DND-41 (cell line): ENCODE results near the gene DST.

Source experiments
- ATAC-seq: fragments of 200-7000 bp; cut with Tn5 transposase; 3 replicates; pipeline ENCODE4 v1.9.1; 2021; ENCODE audit warnings: low read depth; ENCODE audit not compliant: insufficient read depth
- DNase-seq: peaks from one replicate; pipeline ENCODE4 v3.0.0-alpha.2; 2020
- H2AFZ ChIP-seq: 2 replicates; pipeline ENCODE4 v1.6.0; 2012; ENCODE audit warnings: low read depth, low read length
- H3K27ac ChIP-seq: 2 replicates; pipeline ENCODE4 v1.5.1; 2012; ENCODE audit warnings: low read length, inconsistent platforms
- H3K27me3 ChIP-seq: fragments of 200-600 bp; sonication (generic); 2 replicates; pipeline ENCODE4 v1.6.0; 2012; ENCODE audit warnings: low read length, mild to moderate bottlenecking, inconsistent platforms; ENCODE audit not compliant: insufficient read depth, poor library complexity
- H3K36me3 ChIP-seq: 2 replicates; pipeline ENCODE4 v1.5.1; 2012; ENCODE audit warnings: low read length, inconsistent platforms; ENCODE audit not compliant: insufficient read depth
- H3K4me1 ChIP-seq: 2 replicates; pipeline ENCODE4 v1.5.1; 2012; ENCODE audit warnings: mild to moderate bottlenecking, low read length; ENCODE audit not compliant: insufficient read depth
- H3K4me2 ChIP-seq: 2 replicates; pipeline ENCODE4 v1.6.0; 2012; ENCODE audit warnings: mild to moderate bottlenecking, moderate library complexity, low read length, inconsistent platforms; ENCODE audit not compliant: insufficient read depth
- H3K4me3 ChIP-seq, 2 experiments: fragments of 200-600 bp in 1 of 2; shearing (Covaris generic) in 1 of 2; 2 replicates each; pipeline ENCODE4 v1.5.1; 2012 to 2016; ENCODE audit warnings: inconsistent platforms in 2 of 2, low read length in 2 of 2, mild to moderate bottlenecking in 2 of 2, low read depth in 1 of 2, moderate library complexity in 1 of 2
- H3K79me2 ChIP-seq: 2 replicates; pipeline ENCODE4 v1.6.0; 2012; ENCODE audit warnings: low read length, inconsistent platforms; ENCODE audit not compliant: insufficient read depth
- H3K9ac ChIP-seq: 2 replicates; pipeline ENCODE4 v1.6.0; 2012; ENCODE audit warnings: low read depth, mild to moderate bottlenecking, inconsistent platforms, low read length, moderate library complexity
- H3K9me3 ChIP-seq: 2 replicates; pipeline ENCODE4 v1.5.1; 2012; ENCODE audit warnings: low read length, moderate library complexity, mild to moderate bottlenecking, inconsistent platforms; ENCODE audit not compliant: insufficient read depth, severe bottlenecking
- H4K20me1 ChIP-seq: 2 replicates; pipeline ENCODE4 v1.6.0; 2012; ENCODE audit warnings: low read length; ENCODE audit not compliant: insufficient read depth
- EZH2 ChIP-seq: IDR thresholded peaks from 3 replicates; pipeline ENCODE4 v1.6.1; 2012; ENCODE audit warnings: borderline replicate concordance, low read depth, mild to moderate bottlenecking, moderate library complexity, low read length, inconsistent platforms; ENCODE audit not compliant: severe bottlenecking
- TF ChIP-seq, protein P1 (sequence below): IDR thresholded peaks from 2 replicates; pipeline ENCODE4 v1.5.1; 2012; ENCODE audit warnings: borderline replicate concordance, low read length, moderate library complexity, mild to moderate bottlenecking; ENCODE audit not compliant: poor library complexity, severe bottlenecking; ENCODE audit errors: extremely low read depth

Gene DST

DNA sequence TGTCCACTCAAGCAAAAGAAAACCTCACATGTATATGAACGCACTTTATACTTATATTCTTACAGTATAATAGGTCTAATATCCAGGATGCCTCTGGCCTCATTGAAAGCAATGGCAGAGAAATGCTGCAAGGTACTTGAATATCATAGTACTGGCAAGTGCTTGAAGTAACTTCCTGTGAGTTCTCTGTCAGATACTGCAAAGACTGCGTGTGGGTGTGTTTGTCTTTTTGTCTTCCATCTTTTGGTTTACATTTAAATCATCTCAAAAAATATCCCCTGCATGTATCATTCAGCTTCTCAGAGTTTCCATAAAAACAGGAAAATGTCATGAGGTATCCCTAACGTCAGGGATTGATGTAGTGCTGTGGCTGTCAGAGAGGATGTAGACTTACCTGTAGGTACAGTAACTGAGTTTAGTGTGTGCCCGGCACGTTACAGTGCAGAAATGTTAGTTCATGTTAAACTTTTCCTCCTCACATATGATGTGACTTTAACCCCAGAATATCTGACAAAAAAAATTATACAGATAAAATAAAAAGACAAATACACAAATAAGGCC is 184.3 kb downstream of the DST start:
- no peak overlapping the region for H3K4me2 ChIP-seq
- H4K20me1 ChIP-seq: no peaks in the 10 kb centered on the region
- no peaks in the 10 kb centered on the region for H3K9me3 ChIP-seq
- H3K9ac ChIP-seq: no peak overlapping the region
- H3K36me3 ChIP-seq: no peaks in the 10 kb centered on the region
- ATAC-seq (no peak), DNase-seq (no peak)
- H3K27ac ChIP-seq: no peak overlapping the region
- H2AFZ ChIP-seq: no peak overlapping the region
- H3K79me2 ChIP-seq: no peaks in the 10 kb centered on the region
- H3K27me3 ChIP-seq: no peaks in the 10 kb centered on the region
- no peak overlapping the region for H3K4me3 ChIP-seq
- H3K4me1 ChIP-seq: no peaks in the 10 kb centered on the region
- TF ChIP-seq EZH2: no peak
- TF ChIP-seq, protein P1, sequence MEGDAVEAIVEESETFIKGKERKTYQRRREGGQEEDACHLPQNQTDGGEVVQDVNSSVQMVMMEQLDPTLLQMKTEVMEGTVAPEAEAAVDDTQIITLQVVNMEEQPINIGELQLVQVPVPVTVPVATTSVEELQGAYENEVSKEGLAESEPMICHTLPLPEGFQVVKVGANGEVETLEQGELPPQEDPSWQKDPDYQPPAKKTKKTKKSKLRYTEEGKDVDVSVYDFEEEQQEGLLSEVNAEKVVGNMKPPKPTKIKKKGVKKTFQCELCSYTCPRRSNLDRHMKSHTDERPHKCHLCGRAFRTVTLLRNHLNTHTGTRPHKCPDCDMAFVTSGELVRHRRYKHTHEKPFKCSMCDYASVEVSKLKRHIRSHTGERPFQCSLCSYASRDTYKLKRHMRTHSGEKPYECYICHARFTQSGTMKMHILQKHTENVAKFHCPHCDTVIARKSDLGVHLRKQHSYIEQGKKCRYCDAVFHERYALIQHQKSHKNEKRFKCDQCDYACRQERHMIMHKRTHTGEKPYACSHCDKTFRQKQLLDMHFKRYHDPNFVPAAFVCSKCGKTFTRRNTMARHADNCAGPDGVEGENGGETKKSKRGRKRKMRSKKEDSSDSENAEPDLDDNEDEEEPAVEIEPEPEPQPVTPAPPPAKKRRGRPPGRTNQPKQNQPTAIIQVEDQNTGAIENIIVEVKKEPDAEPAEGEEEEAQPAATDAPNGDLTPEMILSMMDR: no peak

GRCh38 chr6:56456785-56457184 is 185.9 kb downstream of the DST start:
- H3K27ac ChIP-seq: no peak overlapping the region
- H3K79me2 ChIP-seq: no peaks in the 10 kb centered on the region
- no peaks in the 10 kb centered on the region for H3K4me1 ChIP-seq
- H3K36me3 ChIP-seq: no peaks in the 10 kb centered on the region
- no peaks in the 10 kb centered on the region for H3K9me3 ChIP-seq
- DNase-seq (no peak), ATAC-seq (no peak)
- no peak overlapping the region for H3K4me3 ChIP-seq
- H2AFZ ChIP-seq: no peak overlapping the region
- no peak overlapping the region for H3K9ac ChIP-seq
- TF ChIP-seq, protein P1: no peak
- no peak for TF ChIP-seq EZH2
- no peaks in the 10 kb centered on the region for H3K27me3 ChIP-seq
- H4K20me1 ChIP-seq: no peaks in the 10 kb centered on the region
- H3K4me2 ChIP-seq: no peak overlapping the region

DNA sequence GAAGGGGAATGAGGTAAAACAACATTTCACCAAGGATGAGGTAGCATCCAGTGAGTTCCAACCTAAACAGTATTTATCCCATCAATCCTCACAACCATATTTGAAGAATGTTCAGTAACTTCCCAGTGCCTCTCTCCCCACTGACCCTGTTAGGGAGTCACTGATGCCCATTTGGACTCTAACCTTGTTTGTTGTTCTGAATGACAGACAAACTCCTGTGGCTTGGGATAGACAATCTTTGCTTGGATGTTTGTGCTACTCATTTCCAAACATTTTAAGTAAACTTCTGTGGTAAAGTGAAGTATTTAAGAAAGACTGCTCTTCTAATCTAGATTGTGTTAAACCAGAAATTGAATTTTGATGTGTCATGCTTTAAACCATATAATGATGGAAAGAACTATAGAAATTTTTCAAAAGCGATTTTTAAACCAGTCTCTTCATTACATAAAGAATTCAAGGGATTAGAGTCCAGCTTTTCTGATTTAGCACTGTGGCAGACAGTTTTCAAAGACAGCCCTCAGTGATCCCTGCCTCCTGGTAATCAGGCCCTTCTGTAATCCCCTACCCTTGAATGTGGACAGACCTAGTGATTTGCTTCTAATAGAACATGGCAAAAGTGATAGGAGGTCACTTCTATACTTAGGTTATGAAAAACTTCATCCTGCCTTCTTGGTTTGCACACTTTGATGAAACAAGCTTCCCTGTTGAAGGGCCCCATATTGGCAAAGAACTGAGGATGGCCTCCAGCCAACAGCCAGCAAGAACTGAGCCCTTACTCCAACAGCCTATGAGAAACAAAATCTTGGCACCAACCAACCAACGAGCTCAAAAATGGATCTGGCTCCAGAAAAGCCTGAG is 191.6 kb downstream of the DST start:
- TF ChIP-seq, protein P1: no peak
- TF ChIP-seq EZH2: no peak
- Histone ChIP-seq H2AFZ (no peak overlapping the region), H3K9me3 (no peaks in the 10 kb centered on the region), H3K4me2 (no peak overlapping the region), H3K27me3 (no peaks in the 10 kb centered on the region), H4K20me1 (no peaks in the 10 kb centered on the region), H3K79me2 (no peaks in the 10 kb centered on the region), H3K9ac (no peak overlapping the region), H3K27ac (no peak overlapping the region), H3K4me3 (no peak overlapping the region), H3K36me3 (no peaks in the 10 kb centered on the region), H3K4me1 (no peaks in the 10 kb centered on the region)
- no peak for ATAC-seq
- DNase-seq: no peak
